ENCODE results near the gene NPC1.

- TF ChIP-seq CTCF (IDR thresholded peaks at IDR 0.05; ENCODE audit: low read length), result no peak
- TF ChIP-seq EZH2 (IDR thresholded peaks at IDR 0.05; ENCODE audit: borderline replicate concordance, low read length), result no peak
Observed at GRCh38 chr18:23545247-23545789, 41.0 kb downstream of the NPC1 start.
